ENCODE results near the gene FSIP1.

Gene FSIP1

GRCh38 chr15:39756806-39757522 is 25.7 kb downstream of the FSIP1 start:
- peak; percentile 66 for DNase-seq (ENCODE audit: low read depth)

GRCh38 chr15:39752991-39753390 is 29.6 kb downstream of the FSIP1 start:
- DNase-seq (ENCODE audit: low read depth) = no peak

DNA sequence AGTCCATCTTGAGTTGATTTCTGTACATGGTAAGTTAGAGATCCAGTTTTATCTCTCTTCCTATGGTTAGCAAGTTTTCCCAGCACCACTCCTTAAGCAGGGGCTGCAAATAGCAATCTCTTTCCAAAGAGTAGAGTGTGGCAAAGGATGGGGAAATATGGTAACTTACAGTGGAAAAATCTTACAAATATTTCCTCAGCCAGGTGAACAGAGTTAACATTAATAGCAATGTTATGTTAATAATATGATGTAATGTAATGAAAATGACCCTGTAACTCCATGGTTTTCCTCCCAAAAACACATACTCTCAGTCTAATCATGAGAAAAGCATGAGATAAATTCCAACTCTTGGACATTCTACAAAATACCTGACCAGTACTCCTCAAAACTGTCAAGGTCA is 30.4 kb downstream of the FSIP1 start:
- no peak for DNase-seq (ENCODE audit: low read depth)

DNA sequence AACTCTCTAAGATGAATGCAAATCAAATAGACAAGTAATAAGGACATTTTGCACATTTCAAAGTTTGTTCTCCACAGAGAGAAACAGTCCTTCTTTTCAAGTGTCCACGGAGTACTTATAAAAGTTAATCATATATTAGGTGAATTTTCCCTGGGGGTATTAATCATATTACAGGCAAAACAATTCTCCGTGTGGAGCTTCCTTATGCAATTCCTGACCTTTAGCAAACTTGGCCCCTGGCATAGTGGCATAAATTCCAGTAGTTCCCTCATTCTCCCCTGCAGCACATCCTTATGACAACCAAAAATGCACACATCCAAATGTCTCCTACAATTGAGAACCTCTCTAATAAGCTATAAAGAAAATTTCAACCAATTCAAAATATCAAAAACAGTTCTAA is 34.4 kb downstream of the FSIP1 start:
- DNase-seq (ENCODE audit: low read depth) = no peak

- DNase-seq (ENCODE audit: low read depth) = peak; percentile 64
Observed at GRCh38 chr15:39747326-39747725, 35.3 kb downstream of the FSIP1 start.

DNA sequence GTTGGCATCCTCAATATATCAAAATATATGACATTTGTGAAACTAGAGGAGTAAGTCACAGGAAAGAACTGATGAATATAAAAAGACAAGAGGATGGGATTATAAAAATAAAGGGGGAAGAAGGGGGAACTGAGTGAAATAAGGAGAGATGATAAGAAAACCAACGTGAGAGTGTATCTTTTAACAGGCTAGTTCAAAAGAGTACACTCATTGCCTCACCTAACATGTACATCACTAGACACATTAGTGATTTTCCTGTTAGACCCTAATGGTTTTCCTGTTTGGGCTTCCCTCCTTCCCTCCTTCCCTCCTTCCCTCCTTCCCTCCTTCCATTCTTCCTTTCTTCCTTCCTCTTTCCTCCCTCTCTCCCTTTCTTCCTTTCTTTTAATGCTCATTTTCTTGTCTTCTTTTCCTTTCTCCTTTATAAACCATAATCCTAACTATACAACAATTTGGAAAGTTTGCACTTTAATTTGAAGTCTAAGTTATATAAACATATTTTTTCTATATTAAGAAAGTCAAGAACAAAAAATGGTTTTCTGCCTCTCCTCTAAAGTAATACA is 35.8 kb downstream of the FSIP1 start:
- no peak for DNase-seq (ENCODE audit: low read depth)

GRCh38 chr15:39746176-39746575 is 36.5 kb downstream of the FSIP1 start:
- peak; percentile 89 for DNase-seq (ENCODE audit: low read depth)

GRCh38 chr15:39745415-39745814 is 37.2 kb downstream of the FSIP1 start:
- no peak for DNase-seq (ENCODE audit: low read depth)

- no peak for DNase-seq (ENCODE audit: low read depth)
Observed at GRCh38 chr15:39744334-39745103, 38.1 kb downstream of the FSIP1 start.

GRCh38 chr15:39743611-39744010 is 39.0 kb downstream of the FSIP1 start:
- no peak for DNase-seq (ENCODE audit: low read depth)

- peak; percentile 20 for DNase-seq (ENCODE audit: low read depth)
Observed at GRCh38 chr15:39741258-39741657, 41.4 kb downstream of the FSIP1 start.

DNA sequence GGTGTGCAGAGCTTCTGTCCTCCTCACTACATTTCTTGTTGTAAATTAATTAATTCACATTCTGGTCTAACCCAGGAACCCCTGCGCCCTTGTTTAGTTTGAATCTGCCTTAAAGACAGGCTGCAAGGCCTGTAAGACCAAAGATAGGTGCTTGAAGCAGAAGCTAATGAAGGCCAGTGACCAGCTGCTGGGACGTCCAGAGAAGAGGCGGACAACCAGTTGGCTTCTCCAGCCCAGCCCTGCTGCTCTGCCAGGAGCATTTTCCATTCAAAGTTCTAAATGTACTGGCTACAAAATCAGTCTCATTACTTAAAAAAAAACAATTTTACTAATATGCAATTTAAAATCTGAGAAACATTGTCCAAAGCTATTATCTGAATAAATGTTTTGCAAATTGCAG is 43.6 kb downstream of the FSIP1 start:
- no peak for DNase-seq (ENCODE audit: low read depth)

- no peak for DNase-seq (ENCODE audit: low read depth)
Observed at GRCh38 chr15:39737196-39737550, 45.5 kb downstream of the FSIP1 start.

DNA sequence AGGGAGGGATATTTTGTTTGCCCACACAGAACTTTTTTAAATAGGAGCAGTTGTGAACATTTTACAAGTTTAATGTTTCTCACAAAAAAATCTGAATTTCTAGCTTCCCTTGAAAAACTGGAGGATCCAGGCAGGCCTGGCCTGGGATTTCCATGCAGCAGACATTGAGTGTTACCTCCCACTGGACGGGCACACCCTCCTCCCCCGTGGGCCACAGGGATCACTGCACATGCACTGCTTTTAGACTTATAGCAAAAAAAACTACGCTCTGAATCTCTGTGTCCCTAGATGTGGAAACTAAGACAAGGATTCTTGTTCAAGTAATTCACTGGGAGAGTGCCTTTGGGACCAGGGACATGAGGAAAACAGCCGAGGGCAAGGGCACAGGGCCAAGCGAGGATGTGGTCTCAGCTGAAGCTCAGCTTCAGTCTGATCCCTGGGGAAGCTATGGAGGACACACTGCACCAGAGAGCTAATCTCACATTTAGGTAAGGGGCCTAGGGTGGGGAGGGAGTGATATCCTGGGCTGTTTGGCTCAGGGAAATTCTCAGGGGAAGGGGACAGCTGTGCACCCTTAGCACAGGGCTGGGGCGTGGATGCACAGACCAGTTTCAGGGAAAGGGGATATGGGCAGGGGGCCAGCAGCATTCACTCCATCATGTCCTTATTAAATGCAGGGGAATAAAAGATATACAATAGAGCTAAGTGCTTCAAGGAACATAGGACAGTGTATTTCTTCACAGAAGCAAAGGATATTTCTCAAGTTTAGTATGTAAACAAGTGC is 46.0 kb downstream of the FSIP1 start:
- DNase-seq (ENCODE audit: low read depth) = no peak

- peak; percentile 24 for DNase-seq (ENCODE audit: low read depth)
Observed at GRCh38 chr15:39735120-39735717, 47.4 kb downstream of the FSIP1 start.

DNA sequence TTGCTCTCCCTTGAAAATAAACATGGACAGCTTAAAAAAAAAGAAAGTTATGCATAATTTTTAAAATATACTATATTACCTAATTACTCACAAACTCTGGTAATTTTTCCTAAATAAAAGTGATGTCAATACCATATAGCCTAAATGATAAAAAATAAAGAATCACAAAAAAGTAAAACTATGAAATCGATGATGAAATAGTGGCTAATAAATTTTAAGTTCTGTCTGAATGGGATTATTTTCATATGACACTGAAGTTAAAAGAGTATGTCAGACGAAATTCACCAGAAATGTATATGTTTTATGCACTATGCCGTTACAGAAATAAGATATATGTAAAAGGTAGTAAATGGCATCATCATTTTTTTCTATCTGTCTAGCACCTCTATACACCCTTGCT is 51.4 kb downstream of the FSIP1 start:
- DNase-seq (ENCODE audit: low read depth) = no peak

- no peak for DNase-seq (ENCODE audit: low read depth)
Observed at GRCh38 chr15:39730552-39730951, 52.1 kb downstream of the FSIP1 start.

DNA sequence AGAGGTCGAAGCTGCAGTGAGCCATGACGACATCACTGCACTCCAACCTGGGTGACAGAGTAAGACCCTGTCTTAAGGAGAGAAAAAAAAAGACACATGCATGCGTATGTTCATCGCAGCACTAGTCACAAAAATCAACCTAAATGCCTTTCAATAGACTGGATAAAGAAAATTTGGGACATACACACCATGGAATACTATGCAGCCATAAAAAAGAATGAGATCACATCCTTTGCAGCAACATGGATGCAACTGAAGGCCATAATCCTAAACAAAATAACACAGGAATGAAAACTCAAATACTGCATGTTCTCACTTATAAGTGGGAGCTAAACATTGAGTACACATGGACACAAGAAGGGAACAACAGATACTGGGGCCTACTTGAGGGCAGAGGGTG is 53.1 kb downstream of the FSIP1 start:
- DNase-seq (ENCODE audit: low read depth) = no peak

DNA sequence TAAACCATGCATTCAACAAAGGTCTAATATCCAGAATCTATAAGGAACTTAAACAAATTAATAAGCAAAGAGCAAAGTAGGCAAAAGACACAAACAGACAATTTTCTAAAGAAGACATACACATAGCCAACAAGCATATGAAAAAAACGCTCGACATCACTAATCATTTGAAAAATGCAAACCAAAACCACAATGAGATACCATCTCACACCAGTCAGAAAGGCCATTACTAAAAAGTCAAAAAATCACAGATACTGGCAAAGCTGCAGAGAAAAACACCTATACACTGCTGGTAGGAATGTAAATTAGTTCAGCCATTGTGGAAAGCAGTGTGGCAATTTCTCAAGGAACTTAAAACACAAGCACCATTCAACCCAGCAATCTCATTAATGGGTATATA is 53.8 kb downstream of the FSIP1 start:
- peak; percentile 60 for DNase-seq (ENCODE audit: low read depth)

DNA sequence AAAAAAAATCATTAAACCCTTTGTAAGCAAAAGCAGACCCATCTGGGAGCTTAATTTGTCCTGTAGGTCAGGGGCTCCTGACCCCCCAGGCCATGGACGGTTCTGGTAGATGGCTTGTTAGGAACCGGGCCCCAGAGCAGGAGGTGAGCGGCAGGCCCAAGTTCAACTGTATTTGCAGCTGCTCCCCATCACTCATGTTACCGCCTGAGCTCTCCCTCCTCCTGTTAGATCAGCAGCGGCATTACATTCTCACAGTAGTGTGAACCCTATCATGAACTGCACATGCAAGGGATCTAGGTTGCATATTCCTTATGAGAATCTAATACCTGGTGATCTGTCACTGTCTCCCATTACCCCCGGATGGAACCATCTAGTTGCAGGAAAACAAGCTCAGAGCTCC is 60.7 kb downstream of the FSIP1 start:
- no peak for DNase-seq (ENCODE audit: low read depth)

- DNase-seq (ENCODE audit: low read depth) = peak; percentile 77
Observed at GRCh38 chr15:39720621-39721611, 61.7 kb downstream of the FSIP1 start.
